A673 (cell line): ENCODE results near the gene ERGIC2. TPM values are rescaled to one million over a fixed set of nuclear protein-coding genes. Genes with fewer than 3 reads are reported as not detected.
A peak's percentile ranks its signal among the peaks of the same experiment; 100 is the strongest.

Source experiments
- BruUV-seq: library from RNA; stranded (reverse); fragments of 400-500 nt; replicated peaks from 2 replicates; lab custom pipeline; 2021; lab: Mats Ljungman, UMichigan
- CTCF ChIA-PET: fragments of 300-600 bp; sonication (Branson Sonifier 250); formaldehyde crosslinking; loops from one replicate; lab custom pipeline; 2022; ENCODE audit warnings: antibody characterized with exemption; lab: Charles Lee
- POLR2A ChIA-PET: fragments of 300-600 bp; sonication (Branson Sonifier 250); formaldehyde crosslinking; loops from one replicate; lab custom pipeline; 2022; ENCODE audit warnings: antibody characterized with exemption; ENCODE audit not compliant: low non-redundant PET; lab: Charles Lee
- DNase-seq: peaks from one replicate; pipeline ENCODE4 v3.0.0-alpha.2; 2015; ENCODE audit warnings: low spot score
- H3K27ac ChIP-seq: fragments of 200-600 bp; sonication (generic); 2 replicates; pipeline ENCODE4 v1.5.1; 2016; ENCODE audit warnings: mixed run types, low read depth, mild to moderate bottlenecking, mixed read lengths, antibody characterized with exemption, low read length; ENCODE audit not compliant: poor library complexity, severe bottlenecking
- H3K27me3 ChIP-seq: fragments of 200-600 bp; sonication (generic); replicated peaks from 2 replicates; pipeline ENCODE4 v1.6.1; 2017; ENCODE audit warnings: mixed run types, low read depth, mild to moderate bottlenecking, mixed read lengths, antibody characterized with exemption, low read length; ENCODE audit not compliant: insufficient read depth, poor library complexity
- H3K36me3 ChIP-seq: fragments of 200-600 bp; sonication (generic); 2 replicates; pipeline ENCODE4 v1.6.1; 2016; ENCODE audit warnings: mixed run types, mild to moderate bottlenecking, mixed read lengths, antibody characterized with exemption, low read length; ENCODE audit not compliant: insufficient read depth, poor library complexity, severe bottlenecking
- H3K4me1 ChIP-seq: fragments of 200-600 bp; sonication (generic); 2 replicates; pipeline ENCODE4 v1.6.1; 2017; ENCODE audit warnings: mixed run types, mild to moderate bottlenecking, mixed read lengths, antibody characterized with exemption, low read length; ENCODE audit not compliant: insufficient read depth, poor library complexity, severe bottlenecking
- H3K4me3 ChIP-seq: fragments of 200-600 bp; sonication (generic); 2 replicates; pipeline ENCODE4 v1.5.1; 2016; ENCODE audit warnings: low read depth, mixed run types, mild to moderate bottlenecking, mixed read lengths, low read length; ENCODE audit not compliant: poor library complexity, severe bottlenecking
- H3K9me3 ChIP-seq: fragments of 200-600 bp; sonication (generic); 2 replicates; pipeline ENCODE4 v1.6.1; 2016; ENCODE audit warnings: mixed run types, low read depth, mild to moderate bottlenecking, mixed read lengths, antibody characterized with exemption, low read length; ENCODE audit not compliant: poor library complexity, severe bottlenecking
- CTCF ChIP-seq: fragments of 300-800, 200-600 bp; sonication (generic); conservative IDR thresholded peaks from 2 replicates; pipeline ENCODE4 v1.5.1; 2017; ENCODE audit warnings: low read depth, mild to moderate bottlenecking, antibody characterized with exemption, low read length, moderate library complexity, mixed read lengths
- EZH2 ChIP-seq: fragments of 200-600 bp; sonication (generic); IDR thresholded peaks from 2 replicates; pipeline ENCODE4 v1.6.1; 2017; ENCODE audit warnings: borderline replicate concordance, low read depth, mild to moderate bottlenecking, mixed read lengths, antibody characterized with exemption, low read length; ENCODE audit not compliant: poor library complexity, severe bottlenecking
- intact Hi-C: fragments of 100-400 bp; cut with micrococcal nuclease; formaldehyde crosslinking; loops from one replicate; pipeline ENCODE4 v1.10.0; 2022; ENCODE audit not compliant: unreplicated experiment
- total RNA-seq: library from RNA; stranded (reverse); gene quantifications from 2 replicates; pipeline ENCODE4 v1.2.3, GENCODE V29; 2021

Gene ERGIC2
- total RNA-seq, 1 experiment from 2014 or later = 89.1 TPM

DNA sequence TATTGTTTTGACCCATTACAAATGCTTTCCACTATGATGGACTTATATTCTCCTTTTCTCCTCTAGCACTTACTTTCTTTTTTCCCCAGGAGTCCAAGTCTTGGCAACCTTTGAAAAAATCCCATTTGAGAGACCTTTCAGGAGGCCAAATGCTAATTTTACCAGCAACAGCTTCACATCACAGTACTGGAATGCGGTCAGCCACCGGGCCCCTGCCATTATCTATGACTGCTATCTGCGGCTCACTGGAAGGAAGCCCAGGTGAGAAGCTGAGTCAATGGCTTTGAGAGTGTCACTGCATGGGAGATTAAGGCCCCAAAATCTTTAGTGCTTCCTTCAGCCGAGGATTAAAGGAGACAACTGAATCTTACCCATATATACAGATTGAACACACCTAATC, 64.2 kb downstream of the ERGIC2 start:
- intact Hi-C loops = loop anchor here (1.0 to 10.0 kb wide), 4 partner anchors 198 to 1488 kb away; no protein-coding TSS in a partner anchor

GRCh38 chr12:29314416-29314815, 66.6 kb downstream of the ERGIC2 start:
- Histone ChIP-seq H3K36me3 (no peaks in the 10 kb centered on the region), H3K9me3 (no peaks in the 10 kb centered on the region), H3K27me3 (no peaks in the 10 kb centered on the region), H3K4me3 (no peak overlapping the region), H3K27ac (no peak overlapping the region), H3K4me1 (peaks cover 6% of the 10 kb centered on the region)
- peak; percentile 33 for DNase-seq
- ChIA-PET POLR2A (no interaction called here), CTCF (no interaction called here)
- TF ChIP-seq CTCF = no peak
- no TSS peak for BruUV-seq
- intact Hi-C loops = loop anchor here (10.0 kb wide), 2 partner anchors 200 to 1490 kb away; no protein-coding TSS in a partner anchor

More for the DNA sequence above, 64.2 kb downstream of the ERGIC2 start:
- ChIA-PET CTCF (interaction anchor here (0.5 kb wide), 1 partner anchor 225 kb away, joined by 3 read pairs; no protein-coding TSS in a partner anchor), POLR2A (no interaction called here)
- Histone ChIP-seq H3K27me3 (no peaks in the 10 kb centered on the region), H3K4me1 (peaks cover 6% of the 10 kb centered on the region), H3K4me3 (no peak overlapping the region), H3K36me3 (no peaks in the 10 kb centered on the region), H3K27ac (no peak overlapping the region), H3K9me3 (no peaks in the 10 kb centered on the region)
- TF ChIP-seq CTCF = no peak
- TF ChIP-seq EZH2 = no peak
- no peak for DNase-seq
- no TSS peak for BruUV-seq

DNA sequence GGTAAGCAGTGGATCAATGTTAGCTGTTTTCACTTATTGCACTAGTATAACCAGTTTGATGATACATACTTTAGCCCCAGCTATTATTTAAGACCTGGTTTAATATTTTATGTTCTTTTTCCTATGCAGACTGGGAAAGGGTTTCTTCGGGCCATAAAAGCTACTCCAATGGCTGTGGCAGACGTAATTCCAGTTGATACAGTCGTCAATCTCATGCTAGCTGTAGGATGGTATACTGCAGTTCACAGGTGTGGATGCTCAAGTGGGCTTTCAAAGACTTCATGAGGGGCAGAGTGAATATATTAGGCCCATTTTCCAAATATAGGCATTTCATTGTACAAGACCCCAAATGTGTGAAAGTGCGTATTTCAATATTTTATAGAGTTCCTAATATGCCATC, 70.1 kb downstream of the ERGIC2 start:
- no TSS peak for BruUV-seq
- H3K4me3 ChIP-seq = no peak overlapping the region
- peaks cover 6% of the 10 kb centered on the region for H3K4me1 ChIP-seq
- POLR2A ChIA-PET = no interaction called here
- no peak for DNase-seq
- no peak for TF ChIP-seq CTCF
- TF ChIP-seq EZH2 = no peak
- no peaks in the 10 kb centered on the region for H3K27me3 ChIP-seq
- CTCF ChIA-PET = interaction anchor here (0.7 kb wide), 1 partner anchor 1501 kb away, joined by 3 read pairs; no protein-coding TSS in a partner anchor
- H3K9me3 ChIP-seq = no peaks in the 10 kb centered on the region
- H3K27ac ChIP-seq = no peak overlapping the region
- intact Hi-C loops = loop anchor here (10.0 kb wide), 2 partner anchors 204 to 1494 kb away; no protein-coding TSS in a partner anchor
- no peaks in the 10 kb centered on the region for H3K36me3 ChIP-seq
